Thoracic aorta (tissue), 2 donors: ENCODE measurements around the gene ZNRF4. TPM values are rescaled to one million over a fixed set of nuclear protein-coding genes. Genes with fewer than 3 reads are reported as not detected.

Experiments
- ATAC-seq: fragments of 150-250 bp; one replicate; pipeline ENCODE4 v1.8.0; 2017; ENCODE audit warnings: low read depth; ENCODE audit not compliant: insufficient number of reproducible peaks, low FRiP score
- DNase-seq: peaks from one replicate; pipeline ENCODE4 v3.0.0-alpha.2; 2020; ENCODE audit warnings: low spot score
- H3K27ac ChIP-seq, 2 donors: fragments of 200-600 bp; sonication (generic); 1 replicate in 1 of 2; 2 replicates in 1 of 2; pipeline ENCODE4 v1.5.1; 2016; ENCODE audit warnings: mild to moderate bottlenecking in 2 of 2, moderate library complexity in 2 of 2
- H3K27me3 ChIP-seq: fragments of 200-600 bp; sonication (generic); replicated peaks from 2 replicates; pipeline ENCODE4 v1.6.0; 2016; ENCODE audit warnings: mild to moderate bottlenecking; ENCODE audit not compliant: insufficient read depth
- H3K36me3 ChIP-seq: fragments of 200-600 bp; sonication (generic); one replicate; pipeline ENCODE4 v1.5.1; 2016
- H3K4me1 ChIP-seq, 2 donors: fragments of 200-600 bp; sonication (generic); 1 replicate in 1 of 2; 2 replicates in 1 of 2; pipeline versions ENCODE4 v1.5.1 to v1.6.0; 2016; ENCODE audit warnings: low read depth in 2 of 2, mild to moderate bottlenecking in 1 of 2; ENCODE audit not compliant: control insufficient read depth in 1 of 2
- H3K4me3 ChIP-seq: fragments of 200-600 bp; sonication (generic); 2 replicates; pipeline ENCODE4 v1.5.1; 2016; ENCODE audit warnings: mild to moderate bottlenecking
- H3K9me3 ChIP-seq: fragments of 200-600 bp; sonication (generic); 2 replicates; pipeline ENCODE4 v1.5.1; 2016
- total RNA-seq, 2 donors: library from RNA; depleted of rRNA; stranded (reverse); fragments of >200 nt; gene quantifications; one replicate each; pipeline versions ENCODE4 v1.1.0 to v1.2.3, GENCODE V29; 2016
- TF ChIP-seq, protein P1 (sequence below): fragments of 200-600 bp; sonication (generic); IDR thresholded peaks from one replicate; pipeline ENCODE4 v1.5.1; 2019; ENCODE audit warnings: antibody characterized with exemption

ZNRF4 gene
- total RNA-seq, 2 donors from 2014 or later = not detected

DNA sequence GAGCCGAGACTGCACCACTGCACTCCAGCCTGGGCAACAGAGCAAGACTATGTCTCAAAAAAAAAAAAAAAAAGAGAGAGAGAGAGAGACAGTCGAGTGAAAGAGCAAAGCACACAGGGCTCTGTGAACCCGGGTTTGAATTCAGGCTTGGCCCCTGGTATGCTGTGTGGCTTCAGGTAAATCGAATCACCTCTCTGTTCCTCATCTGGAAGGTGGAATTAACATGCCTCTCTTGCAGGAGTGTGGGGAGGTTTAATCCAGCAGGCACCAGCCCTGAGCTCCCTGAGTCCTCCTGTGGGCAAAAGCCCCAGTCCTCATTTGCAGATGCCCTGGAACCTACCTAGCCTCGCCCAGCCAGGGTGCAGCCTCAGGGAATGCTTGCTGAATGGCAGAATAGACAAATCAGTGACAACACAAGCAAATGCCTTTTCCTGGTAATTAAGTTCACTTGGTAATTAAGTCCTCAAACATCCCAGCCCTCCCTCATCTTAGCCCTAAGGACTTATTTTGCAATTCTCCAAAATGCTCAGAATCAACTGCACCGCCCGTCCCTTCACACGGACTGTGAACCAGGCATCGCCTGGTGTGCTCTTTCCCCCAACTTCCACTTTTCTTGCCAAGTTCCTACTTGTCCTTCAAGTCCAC, 4.6 kb upstream of the ZNRF4 start:
- TF ChIP-seq, protein P1, sequence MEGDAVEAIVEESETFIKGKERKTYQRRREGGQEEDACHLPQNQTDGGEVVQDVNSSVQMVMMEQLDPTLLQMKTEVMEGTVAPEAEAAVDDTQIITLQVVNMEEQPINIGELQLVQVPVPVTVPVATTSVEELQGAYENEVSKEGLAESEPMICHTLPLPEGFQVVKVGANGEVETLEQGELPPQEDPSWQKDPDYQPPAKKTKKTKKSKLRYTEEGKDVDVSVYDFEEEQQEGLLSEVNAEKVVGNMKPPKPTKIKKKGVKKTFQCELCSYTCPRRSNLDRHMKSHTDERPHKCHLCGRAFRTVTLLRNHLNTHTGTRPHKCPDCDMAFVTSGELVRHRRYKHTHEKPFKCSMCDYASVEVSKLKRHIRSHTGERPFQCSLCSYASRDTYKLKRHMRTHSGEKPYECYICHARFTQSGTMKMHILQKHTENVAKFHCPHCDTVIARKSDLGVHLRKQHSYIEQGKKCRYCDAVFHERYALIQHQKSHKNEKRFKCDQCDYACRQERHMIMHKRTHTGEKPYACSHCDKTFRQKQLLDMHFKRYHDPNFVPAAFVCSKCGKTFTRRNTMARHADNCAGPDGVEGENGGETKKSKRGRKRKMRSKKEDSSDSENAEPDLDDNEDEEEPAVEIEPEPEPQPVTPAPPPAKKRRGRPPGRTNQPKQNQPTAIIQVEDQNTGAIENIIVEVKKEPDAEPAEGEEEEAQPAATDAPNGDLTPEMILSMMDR = no peak
- H3K4me1 ChIP-seq = no peaks in the 10 kb centered on the region
- no peaks in the 10 kb centered on the region for H3K27me3 ChIP-seq
- no peak for ATAC-seq
- H3K9me3 ChIP-seq = no peaks in the 10 kb centered on the region
- no peak for DNase-seq
- no peaks in the 10 kb centered on the region for H3K36me3 ChIP-seq
- H3K27ac ChIP-seq = no peak overlapping the region
- no peak overlapping the region for H3K4me3 ChIP-seq

GRCh38 chr19:5451494-5451893, 3.7 kb upstream of the ZNRF4 start:
- Histone ChIP-seq H3K4me1 (no peaks in the 10 kb centered on the region), H3K4me3 (no peak overlapping the region), H3K9me3 (no peaks in the 10 kb centered on the region), H3K27me3 (no peaks in the 10 kb centered on the region), H3K36me3 (no peaks in the 10 kb centered on the region), H3K27ac (no peak overlapping the region)
- ATAC-seq = no peak
- DNase-seq = no peak
- TF ChIP-seq, protein P1 = no peak

GRCh38 chr19:5452594-5453565, 2.3 kb upstream of the ZNRF4 start:
- no peak overlapping the region for H3K4me3 ChIP-seq

DNA sequence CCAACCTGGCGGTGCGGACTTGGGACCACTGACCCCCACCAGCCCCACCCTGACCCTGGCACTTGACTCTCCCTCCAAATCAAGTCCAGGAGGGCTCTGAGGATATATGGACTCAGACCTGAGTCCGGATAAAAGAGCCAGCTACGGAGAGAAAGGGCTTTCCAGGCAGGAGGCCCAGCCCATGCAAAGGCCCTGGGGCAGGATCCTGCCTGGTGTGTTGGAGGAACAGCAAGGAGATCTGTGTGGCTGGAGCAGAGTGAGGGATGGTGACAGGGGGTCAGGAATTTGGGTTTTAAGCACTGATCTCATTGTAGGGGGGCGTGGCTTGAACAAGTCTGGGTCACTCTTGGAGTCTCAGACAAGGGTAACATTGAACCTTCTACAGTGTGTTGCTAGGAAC, 474 bp upstream of the ZNRF4 start:
- TF ChIP-seq, protein P1 = no peak

More at GRCh38 chr19:5452594-5453565, 2.3 kb upstream of the ZNRF4 start:
- TF ChIP-seq, protein P1 = no peak
- no peak overlapping the region for H3K27ac ChIP-seq
- H3K9me3 ChIP-seq = no peaks in the 10 kb centered on the region
- H3K4me1 ChIP-seq = no peaks in the 10 kb centered on the region
- DNase-seq = no peak
- ATAC-seq = no peak
- no peaks in the 10 kb centered on the region for H3K36me3 ChIP-seq
- H3K27me3 ChIP-seq = no peaks in the 10 kb centered on the region

GRCh38 chr19:5456130-5456840, 1.1 kb downstream of the ZNRF4 start:
- Histone ChIP-seq H3K36me3 (no peaks in the 10 kb centered on the region), H3K4me1 (no peaks in the 10 kb centered on the region), H3K27me3 (no peaks in the 10 kb centered on the region), H3K9me3 (no peaks in the 10 kb centered on the region), H3K4me3 (no peak overlapping the region), H3K27ac (no peak overlapping the region)
- DNase-seq (no peak), ATAC-seq (no peak)
- TF ChIP-seq, protein P1 = no peak

More for the DNA sequence above, 474 bp upstream of the ZNRF4 start:
- DNase-seq (no peak), ATAC-seq (no peak)
- H3K27ac ChIP-seq = no peak overlapping the region
- H3K4me3 ChIP-seq = no peak overlapping the region
- no peaks in the 10 kb centered on the region for H3K4me1 ChIP-seq
- H3K27me3 ChIP-seq = no peaks in the 10 kb centered on the region
- H3K9me3 ChIP-seq = no peaks in the 10 kb centered on the region
- no peaks in the 10 kb centered on the region for H3K36me3 ChIP-seq
